Measurements from ENCODE around the gene ADGRB2. TPM values are rescaled to one million over a fixed set of nuclear protein-coding genes. Genes with fewer than 3 reads are reported as not detected.
A peak's percentile ranks its signal among the peaks of the same experiment; 100 is the strongest.

The ADGRB2 gene
- total RNA-seq, 1 experiment from 2014 or later = 10.9 TPM

- Mint-ChIP-seq H3K4me3 (no peak overlapping the region), H3K9me3 (no peaks in the 10 kb centered on the region), H3K4me1 (peaks cover 3 to 18% of the 10 kb centered on the region in 2 experiments), H3K36me3 (ENCODE audit: insufficient read depth in 1 of 3, low read depth in 3 of 3) (no peaks in the 10 kb centered on the region; a peak in 2 of 7 replicates), H3K27ac (peak overlapping the region in 1 of 3 experiments; percentile 71; a peak in 1 of 7 replicates), H3K27me3 (ENCODE audit: low read depth) (peaks cover 2% of the 10 kb centered on the region; the same call in 1 of the 2 replicates)
- Histone ChIP-seq H4K8ac (replicated peaks; ENCODE audit: insufficient read length, low read depth, low read length) (no peak overlapping the region), H2BK5ac (ENCODE audit: insufficient read length, low read length) (no peak overlapping the region), H3K4me2 (ENCODE audit: insufficient read depth, insufficient read length, low read length) (no peak overlapping the region), H3K27me3 (ENCODE audit: insufficient read depth, low read length) (no peaks in the 10 kb centered on the region), H3K9me3 (ENCODE audit: control insufficient read depth, low read depth, low read length) (no peaks in the 10 kb centered on the region), H3K4me1 (ENCODE audit: insufficient read depth, low read length) (no peaks in the 10 kb centered on the region), H3K14ac (ENCODE audit: insufficient read depth, low read length) (no peak overlapping the region), H2AK5ac (ENCODE audit: insufficient read length, low read length) (no peak overlapping the region), H4K20me1 (ENCODE audit: control insufficient read depth, insufficient read depth, insufficient read length) (no peaks in the 10 kb centered on the region), H3K23ac (ENCODE audit: insufficient read length, low read depth, low read length) (no peak overlapping the region), H2BK20ac (ENCODE audit: low read depth, low read length, poor library complexity, severe bottlenecking) (no peak overlapping the region), H4K91ac (ENCODE audit: insufficient read length, low read depth, low read length) (no peak overlapping the region), H3K18ac (ENCODE audit: insufficient read length, low read depth, low read length) (no peak overlapping the region), H2BK15ac (ENCODE audit: low read depth, low read length) (no peak overlapping the region), H3K4ac (ENCODE audit: low read depth, low read length) (no peak overlapping the region), H3T11ph (ENCODE audit: low read length) (no peak overlapping the region), H2BK12ac (ENCODE audit: insufficient read length, low read depth, low read length) (no peak overlapping the region), H3K23me2 (ENCODE audit: insufficient read length, low read depth, low read length, poor library complexity, severe bottlenecking) (no peaks in the 10 kb centered on the region), H3K27ac (ENCODE audit: insufficient read length, low read depth, low read length) (no peak overlapping the region), H3K56ac (ENCODE audit: insufficient read length, low read depth, low read length) (no peak overlapping the region), H3K79me2 (ENCODE audit: insufficient read depth, low read length) (no peaks in the 10 kb centered on the region), H3K79me1 (ENCODE audit: insufficient read depth, low read depth, low read length, poor library complexity, severe bottlenecking) (no peaks in the 10 kb centered on the region), H4K5ac (ENCODE audit: insufficient read length, low read depth, low read length) (no peak overlapping the region), H2BK120ac (ENCODE audit: low read depth, low read length, poor library complexity, severe bottlenecking) (no peak overlapping the region), H2AFZ (ENCODE audit: low read length) (no peak overlapping the region), H3K9ac (ENCODE audit: extremely low read depth, insufficient read length, low read length) (no peak overlapping the region)
- no peak for DNase-seq
- no peak for TF ChIP-seq CTCF (conservative IDR thresholded peaks at IDR 0.05)
- WGBS (ENCODE audit: extremely low coverage, insufficient read length, low lambda C conversion rate) = no CpG with 5 or more reads among the region's 7 CpGs
These were observed 29.5 kb downstream of the ADGRB2 start for GRCh38 chr1:31734582-31735107.
